ENCODE measurements around the gene CDC25C. TPM values are rescaled to one million over a fixed set of nuclear protein-coding genes. Genes with fewer than 3 reads are reported as not detected.

CDC25C gene
- polyA plus RNA-seq, 2 of the 4 experiments (the other 2 are of a cell fraction), result 12.6 to 19.3 TPM

DNA sequence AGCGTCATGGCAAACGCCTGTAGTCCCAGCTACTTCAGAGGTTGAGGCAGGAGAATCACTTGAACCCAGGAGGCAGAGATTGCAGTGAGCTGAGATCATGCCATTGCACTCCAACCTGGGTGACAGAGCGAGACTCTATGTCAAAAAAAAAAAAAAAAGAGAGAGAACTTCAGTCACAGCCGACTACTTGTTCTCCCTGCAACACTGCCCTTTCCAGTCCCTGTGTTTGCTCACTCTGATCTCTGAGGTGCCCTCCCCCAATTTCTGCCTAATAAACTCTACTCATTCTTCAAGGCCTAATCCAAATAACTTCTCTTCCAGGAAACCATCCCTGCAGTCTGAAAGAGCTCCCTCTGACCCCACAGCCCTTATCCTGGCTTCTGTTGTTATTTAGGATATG is 85.3 kb downstream of the CDC25C start:
- CTCF ChIA-PET, result interaction anchor here (0.9 to 3.5 kb wide), 6 partner anchors 10 to 54 kb away, joined by 3 to 21 read pairs (median 4); no protein-coding TSS in a partner anchor
- H3K4me3 ChIP-seq, result no peak overlapping the region
- 85% methylated on average over 4 of the region's 4 CpGs for WGBS (ENCODE audit: missing lambda C conversion rate)
- no peak overlapping the region for H3K4me2 ChIP-seq
- FAIRE-seq, result no peak
- no peak overlapping the region for H3K27ac ChIP-seq
- H3K9me3 ChIP-seq, result no peaks in the 10 kb centered on the region
- TF ChIP-seq ZFP36 (IDR thresholded peaks at IDR 0.05; ENCODE audit: borderline replicate concordance, partially characterized antibody), result no peak
- no peak for TF ChIP-seq MAFK (IDR thresholded peaks at IDR 0.05; ENCODE audit: partially characterized antibody)
- no peak for TF ChIP-seq JUNB (IDR thresholded peaks at IDR 0.05)
- TF ChIP-seq EP300 (IDR thresholded peaks at IDR 0.05), result no peak
- no peak for TF ChIP-seq FOXS1 (CRISPR knock-in tag; IDR thresholded peaks at IDR 0.05)
- TF ChIP-seq, protein P1, sequence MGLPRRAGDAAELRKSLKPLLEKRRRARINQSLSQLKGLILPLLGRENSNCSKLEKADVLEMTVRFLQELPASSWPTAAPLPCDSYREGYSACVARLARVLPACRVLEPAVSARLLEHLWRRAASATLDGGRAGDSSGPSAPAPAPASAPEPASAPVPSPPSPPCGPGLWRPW (IDR thresholded peaks at IDR 0.05), result no peak
- no peak for TF ChIP-seq RAD21 (conservative IDR thresholded peaks at IDR 0.05 in 1 of 2, IDR thresholded peaks at IDR 0.05 in 1 of 2)
- TF ChIP-seq, protein P2, sequence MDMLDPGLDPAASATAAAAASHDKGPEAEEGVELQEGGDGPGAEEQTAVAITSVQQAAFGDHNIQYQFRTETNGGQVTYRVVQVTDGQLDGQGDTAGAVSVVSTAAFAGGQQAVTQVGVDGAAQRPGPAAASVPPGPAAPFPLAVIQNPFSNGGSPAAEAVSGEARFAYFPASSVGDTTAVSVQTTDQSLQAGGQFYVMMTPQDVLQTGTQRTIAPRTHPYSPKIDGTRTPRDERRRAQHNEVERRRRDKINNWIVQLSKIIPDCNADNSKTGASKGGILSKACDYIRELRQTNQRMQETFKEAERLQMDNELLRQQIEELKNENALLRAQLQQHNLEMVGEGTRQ (IDR thresholded peaks at IDR 0.05), result no peak
- no peak for TF ChIP-seq ZC3H11A (IDR thresholded peaks at IDR 0.05)
- no peak for TF ChIP-seq HOXB13 (CRISPR knock-in tag; IDR thresholded peaks at IDR 0.05; ENCODE audit: low read depth)
- no peak for TF ChIP-seq ZNF302 (CRISPR knock-in tag; IDR thresholded peaks at IDR 0.05)
- no peak for TF ChIP-seq TFCP2L1 (CRISPR knock-in tag; IDR thresholded peaks at IDR 0.05)
- ATAC-seq, result no peak
- no peak for DNase-seq (ENCODE audit: low read depth in 1 of 2, low spot score in 1 of 2)
- POLR2A ChIA-PET, result no interaction called here
- H3K4me1 ChIP-seq, result no peaks in the 10 kb centered on the region

DNA sequence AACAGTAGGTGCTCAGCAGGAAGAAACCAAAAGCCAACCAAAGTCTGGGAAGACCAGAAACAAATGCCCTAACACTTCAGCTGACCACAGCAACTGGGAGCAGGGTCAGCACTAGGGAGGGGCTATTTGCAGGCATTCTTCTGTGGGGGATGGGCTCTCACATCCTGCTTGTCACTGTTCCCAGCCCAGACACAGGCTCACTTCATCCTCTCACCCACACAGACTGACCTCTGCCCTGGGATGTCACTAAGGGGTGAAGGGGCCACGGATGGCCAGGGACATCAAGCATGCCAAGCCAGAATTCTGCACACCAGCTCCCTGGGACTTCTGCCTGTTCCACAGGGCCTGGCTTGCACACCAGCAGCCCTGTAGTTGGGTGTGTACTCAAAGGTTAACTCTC is 85.9 kb downstream of the CDC25C start:
- POLR2A ChIA-PET, result no interaction called here
- ATAC-seq, result no peak
- CTCF ChIA-PET, result interaction anchor here (0.9 to 3.5 kb wide), 5 partner anchors 10 to 55 kb away, joined by 3 to 21 read pairs (median 3); no protein-coding TSS in a partner anchor
- DNase-seq (ENCODE audit: low read depth in 1 of 2, low spot score in 1 of 2), result no peak
- H3K4me2 ChIP-seq, result no peak overlapping the region
- FAIRE-seq, result no peak
- TF ChIP-seq SMC3 (IDR thresholded peaks at IDR 0.05), result no peak
- TF ChIP-seq, protein P3, sequence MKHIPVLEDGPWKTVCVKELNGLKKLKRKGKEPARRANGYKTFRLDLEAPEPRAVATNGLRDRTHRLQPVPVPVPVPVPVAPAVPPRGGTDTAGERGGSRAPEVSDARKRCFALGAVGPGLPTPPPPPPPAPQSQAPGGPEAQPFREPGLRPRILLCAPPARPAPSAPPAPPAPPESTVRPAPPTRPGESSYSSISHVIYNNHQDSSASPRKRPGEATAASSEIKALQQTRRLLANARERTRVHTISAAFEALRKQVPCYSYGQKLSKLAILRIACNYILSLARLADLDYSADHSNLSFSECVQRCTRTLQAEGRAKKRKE (CRISPR knock-in tag; IDR thresholded peaks at IDR 0.05; ENCODE audit: low read depth), result no peak
- no peak for TF ChIP-seq FOSL2 (IDR thresholded peaks at IDR 0.05)
- no peak for TF ChIP-seq FOSL2 (CRISPR knock-in tag; IDR thresholded peaks at IDR 0.05)
- no peak for TF ChIP-seq KDM1A (IDR thresholded peaks at IDR 0.05; ENCODE audit: low read depth)
- no peak for TF ChIP-seq EP300 (IDR thresholded peaks at IDR 0.05)
- no peak for TF ChIP-seq MAZ (IDR thresholded peaks at IDR 0.05; ENCODE audit: borderline replicate concordance, low read depth, low read length)
- H3K9me3 ChIP-seq, result no peaks in the 10 kb centered on the region
- WGBS (ENCODE audit: missing lambda C conversion rate), result no CpG with 5 or more reads among the region's 1 CpG
- no peak overlapping the region for H3K27ac ChIP-seq
- no peak overlapping the region for H3K4me3 ChIP-seq
- no peaks in the 10 kb centered on the region for H3K4me1 ChIP-seq

DNA sequence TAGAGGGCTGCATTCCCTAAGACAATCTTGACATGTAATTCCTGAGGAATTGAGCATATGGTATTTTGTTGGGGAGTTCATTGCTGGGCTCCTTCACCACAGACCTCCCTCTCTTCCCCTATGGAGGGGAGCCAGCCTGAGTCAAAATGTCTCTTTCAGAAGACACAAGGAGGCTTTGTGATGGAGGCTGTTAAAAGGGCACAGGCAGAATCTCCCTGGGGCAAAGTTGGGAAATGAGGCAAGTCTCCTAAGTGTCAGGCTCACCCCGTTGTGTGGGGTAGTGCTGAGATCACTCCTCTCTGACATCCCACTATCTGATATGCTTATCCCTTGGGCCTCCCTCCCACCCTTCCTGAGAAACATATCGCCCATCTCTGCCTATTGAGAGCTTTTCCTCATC is 87.8 kb downstream of the CDC25C start:
- H3K4me3 ChIP-seq, result no peak overlapping the region
- no peak overlapping the region for H3K27ac ChIP-seq
- CTCF ChIA-PET, result interaction anchor here (0.6 to 3.5 kb wide), 7 partner anchors 20 to 1239 kb away, joined by 3 to 21 read pairs (median 4); no protein-coding TSS in a partner anchor
- FAIRE-seq (no peak), DNase-seq (ENCODE audit: low read depth in 1 of 2, low spot score in 1 of 2) (no peak), ATAC-seq (peak in 1 of 2 experiments; percentile 45; a peak in 1 of 6 replicates)
- H3K4me1 ChIP-seq, result no peaks in the 10 kb centered on the region
- H3K9me3 ChIP-seq, result no peaks in the 10 kb centered on the region
- H3K4me2 ChIP-seq, result no peak overlapping the region
- POLR2A ChIA-PET, result interaction anchor here (0.8 kb wide), 1 partner anchor 30 kb away, joined by 3 read pairs; no protein-coding TSS in a partner anchor
- TF ChIP-seq TFCP2L1 (CRISPR knock-in tag; IDR thresholded peaks at IDR 0.05) (no peak), ZC3H11A (IDR thresholded peaks at IDR 0.05) (no peak), MAZ (IDR thresholded peaks at IDR 0.05; ENCODE audit: borderline replicate concordance, low read depth, low read length) (no peak), CHD4 (IDR thresholded peaks at IDR 0.05; ENCODE audit: borderline replicate concordance) (no peak), SREBF2 (IDR thresholded peaks at IDR 0.05) (no peak), NFE2L2 (conservative IDR thresholded peaks at IDR 0.05; ENCODE audit: low read length) (no peak)
- TF ChIP-seq, protein P4, sequence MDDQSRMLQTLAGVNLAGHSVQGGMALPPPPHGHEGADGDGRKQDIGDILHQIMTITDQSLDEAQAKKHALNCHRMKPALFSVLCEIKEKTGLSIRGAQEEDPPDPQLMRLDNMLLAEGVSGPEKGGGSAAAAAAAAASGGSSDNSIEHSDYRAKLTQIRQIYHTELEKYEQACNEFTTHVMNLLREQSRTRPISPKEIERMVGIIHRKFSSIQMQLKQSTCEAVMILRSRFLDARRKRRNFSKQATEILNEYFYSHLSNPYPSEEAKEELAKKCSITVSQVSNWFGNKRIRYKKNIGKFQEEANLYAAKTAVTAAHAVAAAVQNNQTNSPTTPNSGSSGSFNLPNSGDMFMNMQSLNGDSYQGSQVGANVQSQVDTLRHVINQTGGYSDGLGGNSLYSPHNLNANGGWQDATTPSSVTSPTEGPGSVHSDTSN (IDR thresholded peaks at IDR 0.05), result no peak
- TF ChIP-seq, protein P5, sequence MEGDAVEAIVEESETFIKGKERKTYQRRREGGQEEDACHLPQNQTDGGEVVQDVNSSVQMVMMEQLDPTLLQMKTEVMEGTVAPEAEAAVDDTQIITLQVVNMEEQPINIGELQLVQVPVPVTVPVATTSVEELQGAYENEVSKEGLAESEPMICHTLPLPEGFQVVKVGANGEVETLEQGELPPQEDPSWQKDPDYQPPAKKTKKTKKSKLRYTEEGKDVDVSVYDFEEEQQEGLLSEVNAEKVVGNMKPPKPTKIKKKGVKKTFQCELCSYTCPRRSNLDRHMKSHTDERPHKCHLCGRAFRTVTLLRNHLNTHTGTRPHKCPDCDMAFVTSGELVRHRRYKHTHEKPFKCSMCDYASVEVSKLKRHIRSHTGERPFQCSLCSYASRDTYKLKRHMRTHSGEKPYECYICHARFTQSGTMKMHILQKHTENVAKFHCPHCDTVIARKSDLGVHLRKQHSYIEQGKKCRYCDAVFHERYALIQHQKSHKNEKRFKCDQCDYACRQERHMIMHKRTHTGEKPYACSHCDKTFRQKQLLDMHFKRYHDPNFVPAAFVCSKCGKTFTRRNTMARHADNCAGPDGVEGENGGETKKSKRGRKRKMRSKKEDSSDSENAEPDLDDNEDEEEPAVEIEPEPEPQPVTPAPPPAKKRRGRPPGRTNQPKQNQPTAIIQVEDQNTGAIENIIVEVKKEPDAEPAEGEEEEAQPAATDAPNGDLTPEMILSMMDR (IDR thresholded peaks at IDR 0.05), result no peak
- WGBS (ENCODE audit: missing lambda C conversion rate), result 62% methylated on average over 2 of the region's 2 CpGs

All from A549 (cell line).